HG03460 (cell line): ENCODE results near the gene SOHLH1.
"Not testable (repeated sequence)": the region's sequence is repeated elsewhere in the genome, so short reads cannot be mapped to it uniquely, and the experiment has no call there.

ENCODE experiments used
- ATAC-seq: cut with Tn5 transposase; IDR thresholded peaks from one replicate; pipeline ENCODE4 v1.9.1; 2021; ENCODE audit not compliant: unreplicated experiment

The SOHLH1 gene

DNA sequence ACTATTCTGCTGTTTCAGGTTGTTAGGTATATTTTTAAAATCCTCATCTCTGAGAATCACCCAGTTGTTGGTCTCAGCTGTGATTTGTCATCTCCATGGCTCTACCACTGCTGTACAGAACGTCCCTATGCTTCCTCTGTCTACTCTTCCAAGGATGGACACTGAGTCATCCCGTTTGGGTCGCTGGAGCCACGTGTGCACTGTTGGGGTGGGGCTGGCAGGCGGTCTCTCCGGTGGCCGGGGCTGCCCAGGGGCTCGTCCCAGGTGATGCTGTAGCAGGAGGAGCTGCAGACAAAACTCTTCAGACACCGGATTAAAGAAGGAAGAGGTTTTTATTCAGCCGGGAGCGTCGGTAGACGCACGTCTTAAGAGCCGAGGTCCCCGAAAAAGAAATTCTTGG lies 19.2 kb downstream of the SOHLH1 start:
- ATAC-seq: no peak

DNA sequence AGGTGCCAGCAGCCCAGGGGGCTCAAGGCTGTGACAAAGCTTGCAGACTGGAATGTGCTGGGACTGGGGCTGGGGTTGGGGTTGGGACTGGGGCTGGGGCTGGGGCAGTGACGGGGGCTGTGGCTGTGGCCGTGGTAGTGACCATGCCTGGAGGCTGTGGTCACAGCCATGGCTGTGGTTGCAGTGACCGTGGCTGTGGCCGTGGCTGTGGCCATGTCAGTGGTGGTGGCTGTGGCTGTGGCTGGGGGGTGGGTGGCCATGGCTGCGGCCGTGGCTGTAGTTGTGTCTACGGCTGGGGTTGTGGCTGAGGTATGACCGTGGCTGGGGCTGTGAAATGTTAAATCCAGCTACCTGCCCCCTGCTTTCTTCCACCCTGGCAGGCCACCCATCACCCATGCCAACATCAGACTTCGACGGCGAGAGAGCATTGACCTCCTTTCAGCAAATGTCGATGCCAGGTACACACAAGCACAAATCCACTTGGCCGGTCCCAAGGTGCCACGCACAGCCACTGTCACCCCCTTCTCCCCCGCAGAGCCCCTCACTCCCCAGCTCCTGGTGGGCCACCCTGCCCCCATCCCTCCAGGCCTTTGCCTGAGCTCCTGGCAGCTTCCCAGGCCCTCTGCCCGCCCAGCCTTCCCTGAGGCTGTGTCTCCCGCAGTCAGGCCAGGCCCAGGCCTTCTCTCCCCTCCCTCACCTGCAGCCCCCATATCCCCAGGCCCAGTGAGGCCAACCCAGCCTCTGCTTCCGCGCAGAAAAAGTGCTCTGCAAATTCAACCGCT lies 20.9 kb downstream of the SOHLH1 start:
- ATAC-seq: no peak

DNA sequence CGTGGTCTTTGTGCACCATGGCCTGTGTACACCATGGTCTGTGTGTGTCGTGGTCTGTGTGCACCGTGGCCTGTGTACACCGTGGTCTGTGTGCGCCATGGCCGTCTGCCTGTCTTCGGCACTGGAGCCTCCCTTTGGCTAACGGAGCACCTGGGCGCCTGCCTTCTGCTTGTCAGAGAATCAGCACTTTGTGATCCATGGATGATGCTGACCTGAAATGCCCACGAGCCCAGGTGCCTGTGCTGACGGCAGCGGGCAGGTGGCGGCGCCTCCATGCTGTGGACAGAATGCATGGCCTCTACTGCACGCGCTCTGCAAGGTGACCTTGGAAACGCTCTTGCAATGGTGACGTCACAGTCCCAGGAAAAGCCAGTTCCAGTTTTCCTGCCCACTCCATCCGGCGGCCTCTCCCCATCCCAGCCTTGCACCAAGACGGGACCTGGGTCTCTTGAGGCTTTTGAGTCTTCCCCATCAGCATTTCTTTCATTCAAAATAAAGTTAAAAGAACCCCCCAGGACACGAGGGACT lies 21.6 kb downstream of the SOHLH1 start:
- no peak for ATAC-seq

DNA sequence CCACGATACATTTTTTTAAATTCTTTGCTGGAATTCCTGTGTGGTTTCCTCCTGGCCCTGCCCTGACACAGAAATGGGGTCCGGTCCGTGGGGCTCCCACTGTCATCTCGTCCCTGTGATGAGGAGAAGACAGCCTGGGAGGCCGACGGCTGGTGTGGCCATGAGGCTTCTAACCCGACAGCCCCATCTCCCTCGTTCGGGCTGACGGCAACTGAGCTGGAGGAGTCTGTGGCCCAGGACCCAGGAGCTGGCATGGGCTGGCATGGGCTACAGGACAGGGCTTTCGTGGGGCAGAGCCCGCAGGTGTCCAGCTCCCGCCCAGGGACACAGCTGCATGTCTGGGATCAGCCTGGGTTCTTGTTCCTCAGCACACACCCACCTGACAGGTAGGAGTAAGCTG lies 22.4 kb downstream of the SOHLH1 start:
- no peak for ATAC-seq

DNA sequence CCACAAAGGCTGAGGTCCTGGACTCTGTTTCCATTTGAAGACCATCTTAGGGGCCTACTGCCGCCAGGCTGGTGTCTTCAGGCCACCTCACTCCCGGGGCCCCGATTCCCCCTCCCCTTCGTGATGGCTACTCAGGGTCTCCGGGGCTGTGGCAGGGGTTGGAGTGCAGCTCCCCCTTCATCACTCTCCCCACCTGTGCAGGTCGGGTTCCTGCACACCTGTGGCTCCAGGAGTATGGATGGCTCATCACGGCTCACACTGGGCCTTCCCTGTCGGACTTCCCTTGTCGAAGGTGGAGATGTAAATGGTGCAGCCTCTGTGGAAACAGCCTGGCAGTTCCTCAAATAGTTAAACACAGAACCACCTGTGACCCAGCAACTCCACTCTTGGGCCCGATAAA lies 24.3 kb downstream of the SOHLH1 start:
- no peak for ATAC-seq

DNA sequence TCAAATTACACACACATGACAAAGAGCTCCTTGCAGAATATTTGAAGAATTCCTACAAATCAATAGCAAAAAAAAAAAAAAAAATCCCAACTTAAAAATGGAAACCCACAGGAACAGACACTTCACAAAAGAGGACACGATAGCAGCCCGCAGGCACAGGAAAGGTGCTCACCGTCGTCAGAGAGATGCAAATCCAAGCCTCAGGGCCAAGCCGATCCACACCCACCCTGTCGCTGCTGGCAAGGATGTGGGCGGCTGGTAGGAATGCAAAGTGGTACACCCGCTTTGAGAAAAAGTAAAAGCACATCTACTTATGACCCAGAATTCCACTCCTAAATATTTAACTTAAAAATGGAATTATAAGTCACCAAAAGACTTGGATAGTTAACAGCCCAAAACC lies 25.3 kb downstream of the SOHLH1 start:
- ATAC-seq: no peak

DNA sequence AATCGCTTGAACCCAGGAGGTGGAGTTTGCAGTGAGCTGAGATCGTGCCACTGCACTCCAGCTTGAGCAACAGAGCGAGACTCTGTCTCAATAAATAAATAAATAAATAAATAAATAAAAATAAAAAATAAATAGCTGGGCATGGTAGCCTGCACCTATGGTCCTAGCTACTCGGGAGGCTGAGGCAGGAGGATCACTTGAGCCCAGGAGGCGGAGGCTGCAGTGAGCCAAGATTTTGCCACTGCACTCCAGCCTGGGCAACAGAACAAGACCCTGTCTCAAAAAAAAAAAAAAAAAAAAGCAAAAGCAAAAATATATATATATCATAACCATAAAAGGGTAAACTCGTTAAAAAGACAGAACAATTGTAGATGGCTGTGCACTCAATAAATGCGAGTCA lies 26.5 kb downstream of the SOHLH1 start:
- not testable (repeated sequence) for ATAC-seq

DNA sequence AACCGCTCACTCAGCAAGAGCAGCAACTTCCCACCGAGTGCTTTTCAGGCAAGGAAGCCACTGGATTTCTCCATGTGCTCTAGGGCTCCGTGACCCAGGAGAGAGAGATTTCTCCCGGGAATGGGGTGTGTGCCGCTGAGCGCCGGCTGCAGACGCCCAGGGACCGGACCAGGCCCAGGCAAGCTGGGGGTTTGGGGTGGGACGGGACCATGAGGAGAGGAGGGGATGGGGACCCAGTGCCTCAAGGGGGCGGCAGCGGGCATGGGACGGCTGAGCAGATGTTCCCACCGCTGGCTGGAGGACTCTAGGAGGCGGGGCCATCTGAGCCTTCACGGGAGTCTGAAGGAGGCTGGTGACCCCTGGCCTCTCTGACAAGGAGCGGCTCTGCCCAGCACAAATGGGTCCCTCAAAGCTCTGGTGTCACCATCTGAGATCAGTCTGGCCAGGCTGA lies 27.7 kb downstream of the SOHLH1 start:
- ATAC-seq: no peak

DNA sequence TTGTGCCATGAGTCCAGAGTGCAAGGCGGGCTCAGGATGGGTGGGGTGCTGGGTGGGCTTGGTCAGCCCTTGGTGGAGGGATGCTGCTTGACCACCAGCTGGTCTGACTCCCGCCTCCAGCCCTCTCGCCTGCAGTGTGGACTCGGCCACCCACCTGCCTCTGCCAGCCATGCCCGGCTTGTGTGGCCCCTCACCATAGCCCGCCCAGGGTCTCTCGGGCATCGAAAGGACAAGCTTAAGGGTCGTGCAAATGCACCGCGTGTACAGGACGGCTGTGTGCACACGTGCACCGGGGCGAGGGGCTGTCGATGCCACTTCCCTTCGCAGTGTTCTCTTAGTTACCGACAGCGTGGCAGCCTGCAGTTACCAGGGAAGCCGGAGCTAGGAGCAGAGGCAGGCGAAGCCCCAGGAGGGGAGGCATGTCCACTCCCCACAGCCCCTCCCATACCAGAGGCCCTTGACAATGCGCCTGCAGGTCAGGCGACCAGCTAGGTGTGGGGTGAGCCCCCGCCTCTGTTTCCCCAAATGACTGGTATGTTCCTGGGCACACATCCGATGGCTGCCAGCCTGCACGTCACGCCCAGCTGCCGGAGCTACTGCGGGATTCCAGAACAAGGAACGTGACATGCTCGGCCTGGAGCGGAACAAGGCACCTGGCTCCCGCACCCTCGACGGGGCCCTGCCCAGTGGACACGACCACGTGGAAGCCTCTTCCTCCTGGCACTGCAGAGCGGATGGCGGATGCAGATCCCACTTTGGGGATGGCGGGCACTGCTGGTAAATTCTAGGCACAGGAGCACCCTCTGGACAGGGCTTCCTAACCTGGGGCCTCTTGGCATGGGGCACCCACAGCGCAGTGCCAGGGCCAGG lies 28.3 kb downstream of the SOHLH1 start:
- ATAC-seq: no peak

DNA sequence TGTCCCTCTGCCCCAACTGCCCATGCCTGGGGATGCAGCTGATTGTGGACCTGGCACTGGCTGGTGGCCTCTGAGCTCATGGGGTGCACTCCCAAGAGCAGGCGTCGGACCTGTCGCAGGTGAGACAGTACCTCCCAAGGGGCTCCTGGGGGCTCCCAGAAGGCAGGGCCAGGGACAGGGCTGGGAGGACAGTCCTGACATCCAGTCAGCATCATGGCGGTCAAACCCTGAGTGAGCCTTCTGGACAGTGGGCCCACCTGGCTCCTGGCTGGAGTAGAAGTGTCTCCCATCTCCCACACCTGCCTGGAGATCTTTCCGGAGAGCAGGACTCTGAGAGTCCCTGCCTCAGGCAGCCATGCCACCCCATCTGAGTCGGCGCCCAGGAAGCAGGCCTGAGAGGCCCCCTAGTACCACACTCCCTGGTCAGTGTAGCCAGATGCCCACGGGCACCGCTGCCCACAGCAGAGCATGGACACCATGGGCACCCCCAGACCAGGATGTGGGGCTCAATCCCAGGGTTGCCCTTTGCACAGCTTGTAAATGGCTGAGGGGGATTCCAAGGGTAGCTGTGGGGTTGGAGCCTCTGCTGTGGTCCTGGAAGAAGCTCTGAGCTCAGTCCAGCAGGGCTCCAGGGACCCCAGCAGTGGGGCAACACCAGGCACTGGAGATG lies 29.5 kb downstream of the SOHLH1 start:
- ATAC-seq: no peak

DNA sequence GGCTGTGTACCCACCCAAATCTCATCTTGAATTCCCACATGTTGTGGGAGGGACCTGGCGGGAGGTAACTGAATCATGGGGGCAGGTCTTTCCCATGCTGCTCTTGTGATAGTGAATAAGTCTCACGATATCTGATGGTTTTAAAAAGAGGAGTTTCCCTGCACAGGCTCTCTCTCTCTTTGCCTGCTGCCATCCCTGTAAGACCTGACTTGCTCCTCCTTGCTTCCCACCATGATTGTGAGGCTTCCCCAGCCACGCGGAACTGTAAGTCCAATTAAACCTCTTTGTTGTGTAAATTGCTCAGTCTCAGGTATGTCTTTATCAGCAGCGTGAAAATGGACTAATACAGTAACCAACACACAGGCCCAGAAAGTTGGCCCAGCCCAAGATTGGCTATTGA lies 30.3 kb downstream of the SOHLH1 start:
- ATAC-seq: not testable (repeated sequence)

DNA sequence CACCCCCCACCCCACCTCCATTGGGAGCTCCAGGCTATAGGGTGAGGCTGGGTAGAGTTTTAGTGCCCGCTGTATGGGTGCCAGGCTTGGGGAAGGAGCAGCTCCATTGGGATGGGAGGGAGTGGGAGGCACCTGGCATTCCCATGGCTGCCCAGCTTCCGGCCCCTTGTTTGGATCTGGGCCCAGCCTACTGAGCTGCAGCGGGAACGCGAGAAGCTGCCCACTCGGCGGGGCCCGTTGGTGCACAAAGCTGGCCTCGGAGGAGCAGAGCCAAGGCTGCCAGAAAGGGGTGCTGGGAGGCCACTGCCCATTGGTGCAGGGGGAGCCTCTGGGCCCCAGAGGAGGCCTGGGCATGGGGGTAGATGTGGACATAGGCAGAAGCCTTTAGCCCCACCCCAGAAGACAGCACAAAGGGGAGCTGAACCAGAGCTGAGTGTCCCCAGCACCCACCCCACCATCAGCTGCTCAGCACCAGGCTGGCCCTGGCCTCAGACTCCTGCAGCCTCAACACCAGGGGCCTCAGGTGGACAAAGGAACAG lies 31.7 kb downstream of the SOHLH1 start:
- ATAC-seq: no peak

DNA sequence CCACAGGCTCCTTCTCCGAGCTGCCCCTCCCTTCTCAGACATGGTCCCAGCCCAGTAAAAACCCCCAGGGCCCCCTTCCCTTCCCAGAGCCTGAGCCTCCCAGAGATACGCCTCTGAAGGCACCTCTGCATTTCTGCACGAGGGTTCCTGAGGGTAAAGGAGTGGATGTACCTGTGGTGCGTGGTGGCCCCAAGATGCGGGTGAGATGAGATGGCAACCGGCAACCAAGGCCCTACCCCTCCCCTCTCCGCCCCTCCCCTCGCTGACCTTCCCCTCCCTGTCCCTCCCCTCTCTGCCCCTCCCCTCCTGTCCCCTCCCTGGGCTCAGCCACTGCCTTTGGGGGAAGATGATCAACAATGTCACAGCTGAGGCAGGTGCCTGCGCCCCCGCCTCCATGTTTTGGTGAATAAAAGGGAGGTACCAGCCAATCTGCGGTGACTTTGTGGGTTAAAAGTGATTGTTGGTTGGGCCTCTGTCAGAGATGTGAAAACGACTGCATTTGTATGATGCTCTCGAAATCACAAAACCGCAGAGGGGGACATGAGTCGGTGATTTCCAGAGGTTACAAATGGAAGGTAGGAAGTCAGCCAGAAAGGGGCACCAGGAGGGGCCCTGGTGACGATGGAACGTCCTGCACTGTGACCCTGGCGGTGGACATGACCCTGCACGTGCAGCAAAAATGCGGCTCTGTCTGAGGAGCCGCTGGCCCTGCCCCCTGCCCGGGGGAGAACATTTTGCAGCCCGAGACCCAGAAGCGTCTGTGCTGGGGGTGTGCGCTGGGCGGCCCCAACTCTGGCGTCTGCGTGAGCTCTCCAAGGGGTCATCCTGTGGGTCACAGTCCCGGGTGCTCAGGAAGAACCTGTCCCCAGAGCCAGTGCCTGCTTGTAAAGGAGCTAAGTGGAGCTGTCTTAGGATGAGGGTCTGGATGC lies 32.5 kb downstream of the SOHLH1 start:
- no peak for ATAC-seq

DNA sequence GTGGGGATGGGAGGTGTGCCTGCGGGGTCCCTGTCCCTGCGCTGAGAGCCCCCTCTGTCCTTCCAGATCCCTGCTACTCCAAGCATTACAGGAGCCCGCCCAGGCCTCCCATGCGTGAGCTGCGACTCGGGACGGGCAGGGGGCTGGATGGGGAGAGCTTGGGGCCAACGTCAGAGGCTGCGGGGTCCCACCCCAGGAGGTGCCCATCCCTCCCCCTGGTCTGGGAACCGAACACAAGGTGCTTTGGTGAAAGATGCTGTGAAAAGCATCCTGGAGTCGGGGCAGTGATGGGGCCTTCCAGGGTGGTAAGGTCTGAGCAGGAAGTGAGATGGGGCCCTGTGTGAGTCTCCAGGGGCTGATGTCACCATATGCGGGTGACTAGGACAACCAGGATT lies 33.5 kb downstream of the SOHLH1 start:
- ATAC-seq: no peak

DNA sequence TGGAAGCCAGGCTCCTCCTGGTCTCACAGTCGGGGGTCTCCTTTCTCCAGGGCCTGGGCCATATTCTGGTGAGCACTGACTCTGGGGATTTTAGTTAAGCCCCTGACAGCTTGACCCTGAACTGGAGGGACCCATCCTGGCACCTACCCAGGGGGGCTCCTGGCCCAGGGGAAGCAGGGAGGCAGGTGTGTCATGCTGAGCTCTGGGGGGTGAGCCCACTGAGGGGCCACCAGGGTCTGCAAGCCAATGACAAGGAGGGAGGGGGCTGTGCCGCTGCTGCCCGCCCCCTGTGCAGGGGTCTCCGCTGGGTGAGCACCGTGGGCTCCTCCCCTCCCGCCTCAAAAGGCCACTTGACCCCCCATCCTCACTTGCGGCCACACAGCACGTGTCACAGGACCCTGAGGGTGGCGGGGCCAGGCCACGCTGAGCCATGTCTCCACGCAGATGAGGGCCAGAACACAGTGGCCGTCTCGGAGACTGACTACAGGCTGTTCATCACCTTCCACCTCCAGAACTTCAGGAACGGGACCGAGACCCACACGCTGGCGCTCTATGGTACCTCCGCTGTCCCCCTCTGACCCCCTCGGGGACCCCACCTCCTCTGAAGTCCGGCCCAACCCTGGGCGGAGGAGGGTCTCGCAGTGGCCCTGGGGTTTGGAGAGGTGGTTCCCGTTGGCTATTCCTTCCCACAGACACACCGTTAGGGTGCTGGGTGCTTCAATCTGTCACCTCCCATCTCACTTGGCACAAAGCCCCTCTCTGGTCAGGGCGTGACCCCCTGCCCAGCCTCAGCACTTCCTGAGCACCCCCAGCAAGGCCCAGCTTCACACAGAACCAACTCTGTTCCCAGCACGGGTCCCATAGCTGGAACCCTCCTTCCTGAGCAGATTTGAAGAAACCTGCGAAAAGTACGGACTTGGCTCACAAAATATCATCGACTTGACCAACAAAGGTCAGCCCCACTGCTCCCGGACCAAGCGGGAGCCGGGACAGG lies 34.2 kb downstream of the SOHLH1 start:
- ATAC-seq: no peak

DNA sequence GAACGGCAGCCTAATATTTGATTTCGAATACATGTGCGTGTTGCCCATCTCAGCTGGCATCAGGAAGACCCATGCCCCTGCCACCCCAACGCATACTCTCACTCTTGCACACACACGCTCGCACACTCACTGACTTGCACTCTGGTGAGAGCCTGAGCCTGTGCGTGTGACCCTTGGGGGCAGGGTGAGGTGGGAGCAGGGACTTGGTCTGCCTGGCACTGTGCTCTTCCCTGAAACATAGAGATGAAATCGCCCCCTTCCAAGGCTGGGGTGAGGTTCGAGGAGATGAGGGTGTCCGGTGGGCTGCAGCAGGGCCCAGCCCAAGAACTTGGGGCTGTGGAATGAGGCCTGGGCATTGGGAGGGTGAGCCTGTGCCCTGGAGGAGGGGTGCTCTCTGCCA lies 35.0 kb downstream of the SOHLH1 start:
- ATAC-seq: no peak

DNA sequence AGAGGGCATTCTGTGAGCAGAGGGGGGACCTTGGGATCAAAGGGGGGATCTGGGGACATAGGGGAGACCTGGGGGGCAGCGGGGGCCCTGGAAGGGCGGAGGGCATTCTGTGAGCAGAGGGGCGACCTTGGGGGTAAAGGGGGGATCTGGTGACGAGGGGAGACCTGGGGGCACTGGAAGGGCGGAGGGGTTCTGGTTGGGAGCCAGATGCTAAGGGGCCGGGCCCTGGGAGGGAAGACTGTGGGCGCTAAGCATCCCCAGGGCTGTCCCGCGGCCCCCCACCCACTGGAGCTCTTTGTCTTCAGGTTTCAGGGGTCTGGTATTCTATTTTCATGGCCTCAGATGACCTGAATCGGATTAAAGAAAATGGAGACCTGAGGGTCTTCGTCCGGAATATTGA lies 35.4 kb downstream of the SOHLH1 start:
- no peak for ATAC-seq

DNA sequence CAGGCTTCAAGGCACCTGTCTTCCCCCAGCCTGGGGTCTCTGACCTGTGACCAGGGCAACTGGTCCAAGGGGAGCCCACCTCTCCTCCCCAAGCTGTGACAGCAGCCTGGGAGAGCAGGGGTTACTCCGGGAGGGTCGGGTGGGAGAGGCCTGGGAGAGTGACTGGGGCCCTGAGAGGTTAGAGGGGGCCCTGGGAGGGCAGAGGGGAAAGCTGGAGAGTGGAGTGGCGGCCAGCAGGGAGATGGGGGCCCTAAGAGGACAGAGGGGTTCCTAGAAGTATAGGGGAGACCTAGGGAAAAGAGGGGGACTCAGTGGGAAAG lies 35.9 kb downstream of the SOHLH1 start:
- no peak for ATAC-seq
